ENCODE measurements around the gene COX14.

GRCh38 chr12:50157259-50157658 is 45.2 kb downstream of the COX14 start:
- TF ChIP-seq CTCF (conservative IDR thresholded peaks at IDR 0.05; ENCODE audit: low read depth, low read length) (no peak), EZH2 (IDR thresholded peaks at IDR 0.05; ENCODE audit: borderline replicate concordance, low read depth, low read length, poor library complexity, severe bottlenecking) (no peak)

Measured in A673 (cell line).